ENCODE results near the gene FOXRED1. TPM values are rescaled to one million over a fixed set of nuclear protein-coding genes. Genes with fewer than 3 reads are reported as not detected.

Gene FOXRED1
- total RNA-seq, 2 donors from 2014 or later = 22.9 to 27.8 TPM

- no peaks in the 10 kb centered on the region for H3K27me3 ChIP-seq (replicated peaks; ENCODE audit: insufficient read depth)
- no peaks in the 10 kb centered on the region for H3K36me3 ChIP-seq
- no peaks in the 10 kb centered on the region for H3K9me3 ChIP-seq
- no peak overlapping the region for H3K27ac ChIP-seq
- DNase-seq (ENCODE audit: low spot score) = no peak
- H3K4me1 ChIP-seq (ENCODE audit: control insufficient read depth in 1 of 2, low read depth in 2 of 2) = no peaks in the 10 kb centered on the region
- TF ChIP-seq CTCF (IDR thresholded peaks at IDR 0.05) = no peak
- no peak for ATAC-seq (ENCODE audit: insufficient number of reproducible peaks, low FRiP score, low read depth)
- no peak overlapping the region for H3K4me3 ChIP-seq
These were observed 42.4 kb upstream of the FOXRED1 start for GRCh38 chr11:126226334-126227084.

GRCh38 chr11:126229858-126230540 is 39.0 kb upstream of the FOXRED1 start:
- H3K4me3 ChIP-seq = no peak overlapping the region
- DNase-seq (ENCODE audit: low spot score) = no peak
- H3K4me1 ChIP-seq (ENCODE audit: control insufficient read depth in 1 of 2, low read depth in 2 of 2) = no peaks in the 10 kb centered on the region
- no peaks in the 10 kb centered on the region for H3K9me3 ChIP-seq
- no peak overlapping the region for H3K27ac ChIP-seq
- H3K36me3 ChIP-seq = no peaks in the 10 kb centered on the region
- no peaks in the 10 kb centered on the region for H3K27me3 ChIP-seq (replicated peaks; ENCODE audit: insufficient read depth)
- ATAC-seq (ENCODE audit: insufficient number of reproducible peaks, low FRiP score, low read depth) = no peak
- no peak for TF ChIP-seq CTCF (IDR thresholded peaks at IDR 0.05)

DNA sequence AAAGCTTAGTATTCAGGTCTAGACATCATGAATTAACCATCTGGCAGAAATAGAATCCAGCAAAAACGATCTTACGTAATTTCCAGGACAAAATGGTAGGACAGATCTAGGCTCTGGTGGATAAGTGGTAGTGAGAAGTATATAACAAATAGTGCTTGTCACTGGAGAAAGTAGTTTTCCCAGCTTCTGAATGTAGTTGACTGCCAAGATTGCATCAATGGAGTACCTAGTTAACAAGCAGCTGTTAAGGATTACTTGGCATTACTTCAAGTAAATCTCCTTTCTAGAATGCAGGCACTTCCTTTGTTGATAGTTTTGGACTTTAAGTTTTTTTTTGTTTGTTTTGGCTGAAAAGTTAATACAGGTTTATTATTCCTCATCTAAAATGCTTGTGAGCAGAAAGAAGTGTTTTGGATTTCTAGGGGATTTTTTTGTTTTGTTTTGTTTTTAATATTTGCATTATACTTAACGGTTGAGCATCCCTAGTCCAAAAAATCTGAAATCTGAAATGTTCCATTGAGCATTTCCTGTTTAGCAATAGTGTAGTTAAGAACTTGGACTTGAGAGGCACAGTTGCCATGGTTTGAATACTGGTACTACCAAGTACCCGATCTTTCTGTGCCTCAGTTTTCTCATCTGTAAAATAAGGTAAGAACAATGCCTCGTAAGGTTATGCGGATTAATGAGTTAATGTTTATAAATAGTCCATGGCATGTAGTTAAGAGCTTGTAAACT is 37.1 kb upstream of the FOXRED1 start:
- no peaks in the 10 kb centered on the region for H3K9me3 ChIP-seq
- H3K36me3 ChIP-seq = no peaks in the 10 kb centered on the region
- no peak overlapping the region for H3K27ac ChIP-seq
- H3K27me3 ChIP-seq (replicated peaks; ENCODE audit: insufficient read depth) = no peaks in the 10 kb centered on the region
- no peak overlapping the region for H3K4me3 ChIP-seq
- no peak for TF ChIP-seq CTCF (IDR thresholded peaks at IDR 0.05)
- no peaks in the 10 kb centered on the region for H3K4me1 ChIP-seq (ENCODE audit: control insufficient read depth in 1 of 2, low read depth in 2 of 2)
- no peak for ATAC-seq (ENCODE audit: insufficient number of reproducible peaks, low FRiP score, low read depth)
- DNase-seq (ENCODE audit: low spot score) = no peak

DNA sequence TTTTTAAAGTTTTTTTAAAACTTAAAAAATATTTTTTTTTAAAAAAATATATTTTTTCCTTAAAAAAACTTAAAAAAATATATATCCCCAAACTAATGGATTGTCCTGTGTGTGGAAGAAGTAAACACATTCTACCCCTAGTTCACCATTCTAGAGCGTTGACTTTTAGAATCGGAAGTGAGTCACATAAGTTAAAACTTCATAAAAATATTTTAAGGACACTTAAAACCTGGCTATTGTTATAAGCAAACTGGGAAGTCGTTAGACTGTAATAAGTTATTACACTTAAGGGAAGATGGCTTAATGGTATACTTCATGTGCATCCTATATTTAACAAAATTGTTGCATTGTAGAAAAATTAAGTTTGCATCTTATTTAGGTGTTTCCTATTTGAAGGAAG is 36.3 kb upstream of the FOXRED1 start:
- Histone ChIP-seq H3K4me1 (ENCODE audit: control insufficient read depth in 1 of 2, low read depth in 2 of 2) (no peaks in the 10 kb centered on the region), H3K9me3 (no peaks in the 10 kb centered on the region), H3K36me3 (no peaks in the 10 kb centered on the region), H3K27me3 (replicated peaks; ENCODE audit: insufficient read depth) (no peaks in the 10 kb centered on the region), H3K4me3 (no peak overlapping the region), H3K27ac (no peak overlapping the region)
- DNase-seq (ENCODE audit: low spot score) = no peak
- ATAC-seq (ENCODE audit: insufficient number of reproducible peaks, low FRiP score, low read depth) = no peak
- TF ChIP-seq CTCF (IDR thresholded peaks at IDR 0.05) = no peak

DNA sequence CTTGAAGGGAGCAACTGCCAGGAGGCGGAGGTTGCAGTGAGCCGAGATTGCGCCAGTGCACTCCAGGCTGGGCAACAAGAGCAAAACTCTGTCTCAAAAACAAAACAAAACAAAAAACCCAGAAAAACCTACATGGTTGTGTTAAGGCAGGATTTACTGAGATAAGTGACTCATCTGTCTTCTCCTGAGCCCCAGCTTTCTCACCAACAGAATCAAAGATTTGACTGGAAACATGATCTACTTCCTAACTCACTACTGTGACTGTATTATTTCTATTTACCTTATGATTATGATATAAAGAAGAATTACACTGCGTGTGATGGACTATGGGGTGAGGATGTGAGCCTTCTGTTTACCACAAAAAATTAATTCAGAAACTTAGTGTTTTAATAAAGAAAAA is 35.6 kb upstream of the FOXRED1 start:
- H3K36me3 ChIP-seq = no peaks in the 10 kb centered on the region
- no peaks in the 10 kb centered on the region for H3K9me3 ChIP-seq
- no peaks in the 10 kb centered on the region for H3K27me3 ChIP-seq (replicated peaks; ENCODE audit: insufficient read depth)
- no peak for TF ChIP-seq CTCF (IDR thresholded peaks at IDR 0.05)
- no peaks in the 10 kb centered on the region for H3K4me1 ChIP-seq (ENCODE audit: control insufficient read depth in 1 of 2, low read depth in 2 of 2)
- DNase-seq (ENCODE audit: low spot score) (no peak), ATAC-seq (ENCODE audit: insufficient number of reproducible peaks, low FRiP score, low read depth) (no peak)
- no peak overlapping the region for H3K27ac ChIP-seq
- H3K4me3 ChIP-seq = no peak overlapping the region
